Measurements from ENCODE around the gene NUP88.
"Not testable (repeated sequence)": the region's sequence is repeated elsewhere in the genome, so short reads cannot be mapped to it uniquely, and the experiment has no call there.

The NUP88 gene

GRCh38 chr17:5431949-5432556, 12.6 kb upstream of the NUP88 start:
- H3K9me3 Mint-ChIP-seq = no peaks in the 10 kb centered on the region
- intact Hi-C loops (cut with micrococcal nuclease) = no loop called here
- no peak overlapping the region for H3K4me3 Mint-ChIP-seq

GRCh38 chr17:5431234-5431633, 11.8 kb upstream of the NUP88 start:
- H3K27ac Mint-ChIP-seq; H3K4me3 Mint-ChIP-seq; H3K27me3 Mint-ChIP-seq; intact Hi-C loops (cut with micrococcal nuclease); H3K9me3 Mint-ChIP-seq: not testable (repeated sequence)
- peaks cover 93% of the 10 kb centered on the region for H3K36me3 Mint-ChIP-seq (ENCODE audit: low read depth)
- H3K4me1 Mint-ChIP-seq (ENCODE audit: low read depth) = peaks cover 17% of the 10 kb centered on the region

More at GRCh38 chr17:5431949-5432556, 12.6 kb upstream of the NUP88 start:
- Mint-ChIP-seq H3K27ac (no peak overlapping the region), H3K27me3 (no peaks in the 10 kb centered on the region), H3K36me3 (ENCODE audit: low read depth) (peaks cover 93% of the 10 kb centered on the region), H3K4me1 (ENCODE audit: low read depth) (peaks cover 25% of the 10 kb centered on the region)

GRCh38 chr17:5430413-5430999, 11.0 kb upstream of the NUP88 start:
- Mint-ChIP-seq H3K27me3 (no peaks in the 10 kb centered on the region), H3K4me3 (no peak overlapping the region), H3K4me1 (ENCODE audit: low read depth) (peaks cover 15% of the 10 kb centered on the region), H3K27ac (no peak overlapping the region), H3K36me3 (ENCODE audit: low read depth) (peaks cover 98% of the 10 kb centered on the region), H3K9me3 (no peaks in the 10 kb centered on the region)
- intact Hi-C loops (cut with micrococcal nuclease) = no loop called here

GRCh38 chr17:5429191-5429887, 9.9 kb upstream of the NUP88 start:
- H3K36me3 Mint-ChIP-seq (ENCODE audit: low read depth) = peaks cover 98% of the 10 kb centered on the region
- no peak overlapping the region for H3K27ac Mint-ChIP-seq
- H3K9me3 Mint-ChIP-seq = no peaks in the 10 kb centered on the region
- no peak overlapping the region for H3K4me3 Mint-ChIP-seq
- no peaks in the 10 kb centered on the region for H3K27me3 Mint-ChIP-seq
- H3K4me1 Mint-ChIP-seq (ENCODE audit: low read depth) = peaks cover 10% of the 10 kb centered on the region
- intact Hi-C loops (cut with micrococcal nuclease) = no loop called here

- H3K4me1 Mint-ChIP-seq (ENCODE audit: low read depth) = peaks cover 21% of the 10 kb centered on the region
- no peaks in the 10 kb centered on the region for H3K9me3 Mint-ChIP-seq
- intact Hi-C loops (cut with micrococcal nuclease) = no loop called here
- no peak overlapping the region for H3K27ac Mint-ChIP-seq
- no peak overlapping the region for H3K4me3 Mint-ChIP-seq
- H3K27me3 Mint-ChIP-seq = no peaks in the 10 kb centered on the region
- peaks cover 98% of the 10 kb centered on the region for H3K36me3 Mint-ChIP-seq (ENCODE audit: low read depth)
Measured at GRCh38 chr17:5425826-5426225, 6.4 kb upstream of the NUP88 start.

- H3K27ac Mint-ChIP-seq = no peak overlapping the region
- no peak overlapping the region for H3K4me3 Mint-ChIP-seq
- peaks cover 21% of the 10 kb centered on the region for H3K4me1 Mint-ChIP-seq (ENCODE audit: low read depth)
- no peaks in the 10 kb centered on the region for H3K27me3 Mint-ChIP-seq
- H3K36me3 Mint-ChIP-seq (ENCODE audit: low read depth) = peaks cover 89% of the 10 kb centered on the region
- no peaks in the 10 kb centered on the region for H3K9me3 Mint-ChIP-seq
- intact Hi-C loops (cut with micrococcal nuclease) = no loop called here
Measured at GRCh38 chr17:5424909-5425308, 5.4 kb upstream of the NUP88 start.

GRCh38 chr17:5422505-5422904, 3.0 kb upstream of the NUP88 start:
- Mint-ChIP-seq H3K9me3 (no peaks in the 10 kb centered on the region), H3K27me3 (no peaks in the 10 kb centered on the region), H3K27ac (no peak overlapping the region), H3K36me3 (ENCODE audit: low read depth) (peaks cover 80% of the 10 kb centered on the region), H3K4me1 (ENCODE audit: low read depth) (peaks cover 11% of the 10 kb centered on the region), H3K4me3 (no peak overlapping the region)
- intact Hi-C loops (cut with micrococcal nuclease) = no loop called here

GRCh38 chr17:5419959-5420653, 644 bp upstream of the NUP88 start, which contains the start of gene RPAIN:
Gene RPAIN, plus strand, starts transcription at chr17:5420182. Its CDS starts 29 bp downstream, at chr17:5420211.
- H3K36me3 Mint-ChIP-seq (ENCODE audit: low read depth) = peaks cover 76% of the 10 kb centered on the region
- H3K9me3 Mint-ChIP-seq = no peaks in the 10 kb centered on the region
- no peaks in the 10 kb centered on the region for H3K27me3 Mint-ChIP-seq
- peak within 1 kb of the TSS; percentile 93 for H3K27ac Mint-ChIP-seq
- H3K4me1 Mint-ChIP-seq (ENCODE audit: low read depth) = peaks cover 11% of the 10 kb centered on the region
- intact Hi-C loops (cut with micrococcal nuclease) = loop anchor here (1.0 kb wide), 2 partner anchors 19 to 66 kb away; partner anchors contain the start of genes C1QBP, DERL2 and MIS12
- peak within 1 kb of the TSS; percentile 100 for H3K4me3 Mint-ChIP-seq

GRCh38 chr17:5418858-5419355, 555 bp downstream of the NUP88 start:
- no peaks in the 10 kb centered on the region for H3K9me3 Mint-ChIP-seq

GRCh38 chr17:5416901-5417300, 2.6 kb downstream of the NUP88 start:
- Mint-ChIP-seq H3K27ac (no peak overlapping the region), H3K4me1 (ENCODE audit: low read depth) (peaks cover 15% of the 10 kb centered on the region), H3K36me3 (ENCODE audit: low read depth) (peaks cover 74% of the 10 kb centered on the region), H3K9me3 (no peaks in the 10 kb centered on the region), H3K27me3 (no peaks in the 10 kb centered on the region), H3K4me3 (no peak overlapping the region)
- intact Hi-C loops (cut with micrococcal nuclease) = no loop called here

More at GRCh38 chr17:5418858-5419355, 555 bp downstream of the NUP88 start:
- intact Hi-C loops (cut with micrococcal nuclease) = loop anchor here (1.0 kb wide), 2 partner anchors 20 to 67 kb away; partner anchors contain the start of genes C1QBP, DERL2 and MIS12
- Mint-ChIP-seq H3K4me3 (peak overlapping the region; percentile 100), H3K4me1 (ENCODE audit: low read depth) (peaks cover 11% of the 10 kb centered on the region), H3K27ac (peak overlapping the region; percentile 93), H3K27me3 (no peaks in the 10 kb centered on the region), H3K36me3 (ENCODE audit: low read depth) (peaks cover 74% of the 10 kb centered on the region)

GRCh38 chr17:5413682-5414081, 5.8 kb downstream of the NUP88 start:
- Mint-ChIP-seq H3K4me1 (ENCODE audit: low read depth) (peaks cover 5% of the 10 kb centered on the region), H3K4me3 (no peak overlapping the region), H3K27me3 (no peaks in the 10 kb centered on the region), H3K36me3 (ENCODE audit: low read depth) (peaks cover 56% of the 10 kb centered on the region), H3K27ac (no peak overlapping the region), H3K9me3 (no peaks in the 10 kb centered on the region)
- intact Hi-C loops (cut with micrococcal nuclease) = no loop called here

- no peaks in the 10 kb centered on the region for H3K9me3 Mint-ChIP-seq
- no peaks in the 10 kb centered on the region for H3K27me3 Mint-ChIP-seq
- intact Hi-C loops (cut with micrococcal nuclease) = no loop called here
- peaks cover 35% of the 10 kb centered on the region for H3K36me3 Mint-ChIP-seq (ENCODE audit: low read depth)
- no peak overlapping the region for H3K27ac Mint-ChIP-seq
- no peak overlapping the region for H3K4me3 Mint-ChIP-seq
- peaks cover 5% of the 10 kb centered on the region for H3K4me1 Mint-ChIP-seq (ENCODE audit: low read depth)
Measured at GRCh38 chr17:5410594-5411272, 8.7 kb downstream of the NUP88 start.

- H3K27ac Mint-ChIP-seq = no peak overlapping the region
- peaks cover 16% of the 10 kb centered on the region for H3K36me3 Mint-ChIP-seq (ENCODE audit: low read depth)
- peaks cover 5% of the 10 kb centered on the region for H3K4me1 Mint-ChIP-seq (ENCODE audit: low read depth)
- intact Hi-C loops (cut with micrococcal nuclease) = no loop called here
- no peaks in the 10 kb centered on the region for H3K9me3 Mint-ChIP-seq
- H3K4me3 Mint-ChIP-seq = no peak overlapping the region
- H3K27me3 Mint-ChIP-seq = no peaks in the 10 kb centered on the region
Measured at GRCh38 chr17:5408186-5408585, 11.3 kb downstream of the NUP88 start.

Measured in dendritic cell treated with granulocyte-macrophage colony-stimulating factor and Interleukin-4, amounts not matched to agents 40 ng/mL and 50 ng/mL, for 4 days (primary cell).